HG03558 (cell line): ENCODE data around the gene CCNC.

Experiments used
- ATAC-seq: cut with Tn5 transposase; IDR thresholded peaks from one replicate; pipeline ENCODE4 v1.9.1; 2021; ENCODE audit warnings: moderate number of reproducible peaks; ENCODE audit not compliant: unreplicated experiment; ENCODE audit errors: extremely low read depth

The CCNC gene

GRCh38 chr6:99568103-99568933 lies at the start of gene CCNC:
TSS of gene CCNC (minus strand) at chr6:99568660. CDS start at chr6:99568527, 133 bp downstream.
- ATAC-seq: peak; percentile 100

- no peak for ATAC-seq
Observed at GRCh38 chr6:99617131-99617530, 48.7 kb upstream of the CCNC start.

- no peak for ATAC-seq
Observed at GRCh38 chr6:99614430-99615186, 46.1 kb upstream of the CCNC start.

- ATAC-seq: peak; percentile 21
Observed at GRCh38 chr6:99613705-99614429, 45.4 kb upstream of the CCNC start.

- peak; percentile 28 for ATAC-seq
Observed at GRCh38 chr6:99613409-99613704, 44.9 kb upstream of the CCNC start.

- peak; percentile 1 for ATAC-seq
Observed at GRCh38 chr6:99612551-99613408, 44.3 kb upstream of the CCNC start.

- peak; percentile 59 for ATAC-seq
Observed at GRCh38 chr6:99611148-99611547, 42.7 kb upstream of the CCNC start.

- no peak for ATAC-seq
Observed at GRCh38 chr6:99609905-99610489, 41.5 kb upstream of the CCNC start.

- ATAC-seq: no peak
Observed at GRCh38 chr6:99608886-99609482, 40.5 kb upstream of the CCNC start.

- ATAC-seq: no peak
Observed at GRCh38 chr6:99608059-99608885, 39.8 kb upstream of the CCNC start.

GRCh38 chr6:99607416-99608036 lies 39.1 kb upstream of the CCNC start:
- no peak for ATAC-seq

GRCh38 chr6:99606656-99607415 lies 38.4 kb upstream of the CCNC start, which contains the start of gene PRDM13:
TSS of gene PRDM13 (plus strand) at chr6:99606833. CDS start at chr6:99607035, 202 bp downstream.
- ATAC-seq: no peak

- ATAC-seq: no peak
Observed at GRCh38 chr6:99605911-99606655, 37.6 kb upstream of the CCNC start.

- ATAC-seq: no peak
Observed at GRCh38 chr6:99605074-99605734, 36.7 kb upstream of the CCNC start.

GRCh38 chr6:99604166-99605073 lies 36.0 kb upstream of the CCNC start:
- ATAC-seq: no peak
